H1 (cell line): ENCODE data around the gene HSPA4. TPM values are rescaled to one million over a fixed set of nuclear protein-coding genes. Genes with fewer than 3 reads are reported as not detected.
"Not testable (repeated sequence)": the region's sequence is repeated elsewhere in the genome, so short reads cannot be mapped to it uniquely, and the experiment has no call there.

Experiments used
- CTCF ChIA-PET: fragments of 300-600 bp; sonication (Branson Sonifier 250); formaldehyde crosslinking; loops from one replicate; lab custom pipeline; 2021; ENCODE audit not compliant: partially characterized antibody; lab: Charles Lee
- POLR2A ChIA-PET: fragments of 300-600 bp; sonication (Branson Sonifier 250); formaldehyde crosslinking; loops from one replicate; lab custom pipeline; 2021; ENCODE audit warnings: inconsistent platforms; ENCODE audit not compliant: partially characterized antibody; lab: Charles Lee
- DNase-seq, 2 experiments: peaks; one replicate each; pipeline versions ENCODE4 v3.0.0 to v3.0.0-alpha.2; 2010 to 2022; ENCODE audit warnings: low spot score in 2 of 2, low read depth in 1 of 2, mixed read lengths in 1 of 2
- FAIRE-seq: peaks from 2 replicates; lab custom pipeline; 2011; peaks lifted over from hg19 to GRCh38; lab: Jason Lieb, UNC
- H2AFZ ChIP-seq: 2 replicates; pipeline ENCODE4 v1.8.1; 2012; ENCODE audit warnings: low read length, inconsistent platforms
- H2AK5ac ChIP-seq: 2 replicates; pipeline ENCODE4 v1.6.1; 2013; ENCODE audit warnings: low read depth, low read length
- H2BK120ac ChIP-seq: replicated peaks from 2 replicates; pipeline ENCODE3; 2013; ENCODE audit warnings: low read depth, low read length, inconsistent platforms
- H2BK12ac ChIP-seq: 2 replicates; pipeline ENCODE4 v1.6.1; 2013; ENCODE audit warnings: low read depth, low read length
- H2BK15ac ChIP-seq: 2 replicates; pipeline ENCODE4 v1.6.1; 2013; ENCODE audit warnings: low read length
- H2BK20ac ChIP-seq: 2 replicates; pipeline ENCODE4 v1.6.1; 2013; ENCODE audit warnings: low read length
- H2BK5ac ChIP-seq: 2 replicates; pipeline ENCODE4 v1.6.1; 2013; ENCODE audit warnings: low read depth, low read length
- H3K14ac ChIP-seq: 2 replicates; pipeline ENCODE4 v1.6.1; 2013; ENCODE audit warnings: inconsistent platforms; ENCODE audit not compliant: insufficient read length
- H3K18ac ChIP-seq: 2 replicates; pipeline ENCODE4 v1.6.1; 2013; ENCODE audit warnings: low read length; ENCODE audit errors: extremely low read depth
- H3K23ac ChIP-seq: 2 replicates; pipeline ENCODE4 v1.6.1; 2013; ENCODE audit warnings: inconsistent platforms; ENCODE audit not compliant: insufficient read length
- H3K23me2 ChIP-seq: 2 replicates; pipeline ENCODE4 v1.6.1; 2013; ENCODE audit warnings: low read depth, low read length
- H3K27ac ChIP-seq: 2 replicates; pipeline ENCODE4 v1.6.1; 2011; ENCODE audit warnings: low read depth, low read length, inconsistent platforms
- H3K27me3 ChIP-seq, 4 experiments: replicated peaks in 1 of 4; 1 replicate in 1 of 4; 2 replicates in 3 of 4; pipeline versions ENCODE4 v1.6.1 to v1.8.1; 2011 to 2013; ENCODE audit warnings: low read length in 3 of 4, mild to moderate bottlenecking in 3 of 4, inconsistent platforms in 2 of 4, mixed read lengths in 2 of 4, moderate library complexity in 1 of 4; ENCODE audit not compliant: control insufficient read depth in 3 of 4, insufficient read depth in 3 of 4; ENCODE audit errors: extremely low read depth in 1 of 4
- H3K36me3 ChIP-seq, 4 experiments: 2 replicates each; pipeline versions ENCODE4 v1.6.1 to v1.8.1; 2011 to 2013; ENCODE audit warnings: mild to moderate bottlenecking in 4 of 4, low read length in 3 of 4, moderate library complexity in 2 of 4, control low read depth in 1 of 4, inconsistent platforms in 1 of 4; ENCODE audit not compliant: insufficient read depth in 4 of 4, control insufficient read depth in 2 of 4
- H3K4ac ChIP-seq: replicated peaks from 2 replicates; pipeline ENCODE3; 2013; ENCODE audit warnings: low read length, low read depth, mixed read lengths, inconsistent platforms; ENCODE audit not compliant: insufficient read length
- H3K4me1 ChIP-seq, 4 experiments: replicated peaks in 1 of 4; 1 replicate in 1 of 4; 2 replicates in 3 of 4; pipeline versions ENCODE4 v1.6.1 to v1.8.1; 2011 to 2013; ENCODE audit warnings: low read length in 3 of 4, inconsistent platforms in 2 of 4, mixed read lengths in 1 of 4; ENCODE audit not compliant: insufficient read depth in 4 of 4, control insufficient read depth in 3 of 4
- H3K4me2 ChIP-seq, 2 experiments: 2 replicates each; pipeline versions ENCODE4 v1.6.1 to v1.8.1; 2011 to 2013; ENCODE audit warnings: low read depth in 2 of 2, low read length in 2 of 2, control low read depth in 1 of 2, inconsistent platforms in 1 of 2, mild to moderate bottlenecking in 1 of 2; ENCODE audit not compliant: insufficient read depth in 1 of 2
- H3K4me3 ChIP-seq, 4 experiments: fragments of 200-600, 300-600 bp in 1 of 4; sonication (generic), shearing (Covaris generic), sonication (Bioruptor Twin) in 1 of 4; 2 replicates each; pipeline versions ENCODE4 v1.5.1 to v1.8.1; 2011 to 2016; ENCODE audit warnings: low read length in 4 of 4, low read depth in 3 of 4, control low read depth in 2 of 4, inconsistent platforms in 2 of 4, mild to moderate bottlenecking in 2 of 4, mixed read lengths in 1 of 4, moderate library complexity in 1 of 4; ENCODE audit not compliant: insufficient read depth in 2 of 4; ENCODE audit errors: extremely low read depth in 1 of 4
- H3K56ac ChIP-seq: replicated peaks from 2 replicates; pipeline ENCODE3; 2013; ENCODE audit warnings: low read depth, mild to moderate bottlenecking, mixed read lengths, low read length, inconsistent platforms; ENCODE audit not compliant: insufficient read length
- H3K79me1 ChIP-seq: 2 replicates; pipeline ENCODE4 v1.6.1; 2013; ENCODE audit warnings: low read depth, low read length, control low read depth
- H3K79me2 ChIP-seq, 2 experiments: 2 replicates each; pipeline versions ENCODE4 v1.6.1 to v1.8.1; 2012 to 2013; ENCODE audit warnings: low read length in 2 of 2, mild to moderate bottlenecking in 2 of 2, inconsistent platforms in 1 of 2; ENCODE audit not compliant: insufficient read depth in 2 of 2, control insufficient read depth in 1 of 2
- H3K9ac ChIP-seq, 4 experiments: replicated peaks in 1 of 4; 1 replicate in 1 of 4; 2 replicates in 3 of 4; pipeline versions ENCODE4 v1.6.1 to v1.8.1; 2011 to 2013; ENCODE audit warnings: low read depth in 3 of 4, low read length in 3 of 4, control low read depth in 2 of 4, mild to moderate bottlenecking in 2 of 4, moderate library complexity in 2 of 4, inconsistent platforms in 1 of 4; ENCODE audit errors: extremely low read depth in 1 of 4
- H3K9me3 ChIP-seq, 2 experiments: 2 replicates each; pipeline versions ENCODE4 v1.6.1 to v1.8.1; 2012 to 2013; ENCODE audit warnings: mild to moderate bottlenecking in 2 of 2, moderate library complexity in 2 of 2, control low read depth in 1 of 2, inconsistent platforms in 1 of 2, low read depth in 1 of 2, low read length in 1 of 2, mixed read lengths in 1 of 2; ENCODE audit not compliant: insufficient read depth in 2 of 2
- H4K20me1 ChIP-seq, 2 experiments: replicated peaks in 1 of 2; 2 replicates each; pipeline versions ENCODE3 to v1.8.1; 2011 to 2013; ENCODE audit warnings: inconsistent platforms in 2 of 2, low read length in 2 of 2, mild to moderate bottlenecking in 1 of 2; ENCODE audit not compliant: insufficient read depth in 2 of 2, control insufficient read depth in 1 of 2
- H4K5ac ChIP-seq: 2 replicates; pipeline ENCODE4 v1.6.1; 2013; ENCODE audit warnings: low read length, low read depth, mixed read lengths, inconsistent platforms; ENCODE audit not compliant: insufficient read length
- H4K8ac ChIP-seq: 2 replicates; pipeline ENCODE4 v1.8.0; 2013; ENCODE audit warnings: mild to moderate bottlenecking, moderate library complexity, low read length, inconsistent platforms; ENCODE audit not compliant: insufficient read depth; ENCODE audit errors: extremely low read depth
- H4K91ac ChIP-seq: replicated peaks from 2 replicates; pipeline ENCODE3; 2013; ENCODE audit warnings: low read length, mixed read lengths, inconsistent platforms; ENCODE audit not compliant: insufficient read length
- WGBS, 2 experiments: shearing (Covaris generic) in 1 of 2; methylation state at CpG; one replicate each; pipeline versions ENCODE4 v1.1.6 to v1.1.7; 2013 to 2015; ENCODE audit warnings: low lambda C conversion rate in 2 of 2, mixed read lengths in 2 of 2, inconsistent platforms in 1 of 2, low coverage in 1 of 2, missing lambda C conversion rate in 1 of 2; ENCODE audit not compliant: insufficient replicate concordance in 2 of 2, insufficient coverage in 1 of 2, insufficient read length in 1 of 2; ENCODE audit errors: extremely low coverage in 1 of 2, missing lambda C conversion rate in 1 of 2; 5-methylcytosine and 5-hydroxymethylcytosine counted together
- polyA plus RNA-seq, 7 experiments: library from polyadenylated mRNA; depleted of rRNA in 3 of 7; stranded (reverse) in 5 of 7; unstranded in 2 of 7; fragments of >200 nt in 5 of 7; fragments of 200-250 nt in 2 of 7; gene quantifications; 1 replicate in 5 of 7; 2 replicates in 1 of 7; 4 replicates in 1 of 7; pipeline versions ENCODE4 v1.2.1 to v1.2.3, GENCODE V29; 2011 to 2013; ENCODE audit warnings: missing spikeins in 2 of 7, mixed read lengths in 2 of 7
- total RNA-seq: library from RNA; stranded (reverse); fragmentation: NEBNext Ultra II Directional; extraction: Animal tissue kit (Norgen Biotek cat#: 25700); gene quantifications from 2 replicates; pipeline ENCODE4 v1.2.1, GENCODE V29; 2021

HSPA4 gene
- total and polyA plus RNA-seq, 2 of the 8 experiments (the other 6 are each of a cell fraction or from before 2014, with no cell fraction given): 28.9 to 445 TPM

- H2AK5ac ChIP-seq, H3K4me2 ChIP-seq, H4K5ac ChIP-seq, H2BK5ac ChIP-seq, H4K20me1 ChIP-seq, FAIRE-seq, H3K27me3 ChIP-seq, H2BK20ac ChIP-seq, H3K79me2 ChIP-seq, H3K4me1 ChIP-seq, H3K23me2 ChIP-seq, H4K8ac ChIP-seq, H3K9me3 ChIP-seq, H3K79me1 ChIP-seq, H3K56ac ChIP-seq, H2BK12ac ChIP-seq, H3K9ac ChIP-seq, H3K14ac ChIP-seq, H3K36me3 ChIP-seq, POLR2A ChIA-PET, H3K18ac ChIP-seq, H2AFZ ChIP-seq, H2BK15ac ChIP-seq, H3K23ac ChIP-seq, H3K27ac ChIP-seq, DNase-seq, H2BK120ac ChIP-seq, H4K91ac ChIP-seq, H3K4me3 ChIP-seq, H3K4ac ChIP-seq: not testable (repeated sequence)
- 96% methylated on average over 2 of the region's 6 CpGs; no CpG with 5 or more reads in 1 of the 2 experiments for WGBS, 2 experiments
- CTCF ChIA-PET: interaction anchor here (1.3 kb wide), 1 partner anchor 8 kb away, joined by 3 read pairs; no protein-coding TSS in a partner anchor
Observed at GRCh38 chr5:133008455-133008854, 43.4 kb upstream of the HSPA4 start.
